OCI-LY3 (cell line): ENCODE data around the gene POPDC2.

Experiments used
- CTCF ChIP-seq: fragments of 200-600, 300-600 bp; sonication (generic); IDR thresholded peaks from 2 replicates; pipeline ENCODE4 v1.5.1; 2014; ENCODE audit warnings: antibody characterized with exemption, low read length, low read depth
- EZH2phosphoT487 ChIP-seq: fragments of 200-600 bp; shearing (Covaris generic); IDR thresholded peaks from 2 replicates; pipeline ENCODE4 v1.6.1; 2018; ENCODE audit warnings: antibody characterized with exemption, mixed run types, low read depth

- no peak for TF ChIP-seq EZH2phosphoT487
- no peak for TF ChIP-seq CTCF
These were observed 10.6 kb downstream of the POPDC2 start for GRCh38 chr3:119649761-119650160.
